Right atrium auricular region (tissue), 2 donors: Measurements from ENCODE around the gene NMRAL1. TPM values are rescaled to one million over a fixed set of nuclear protein-coding genes. Genes with fewer than 3 reads are reported as not detected.

ENCODE experiments used
- DNase-seq: peaks from one replicate; pipeline ENCODE4 v3.0.0-alpha.2; 2019; ENCODE audit warnings: low spot score
- H3K27ac ChIP-seq, 2 donors: fragments of 200-600 bp; sonication (generic); 1 replicate in 1 of 2; 2 replicates in 1 of 2; pipeline ENCODE4 v1.5.1; 2016 to 2019
- H3K27me3 ChIP-seq, 2 donors: fragments of 200-600 bp; sonication (generic); one replicate each; pipeline versions ENCODE4 v1.5.1 to v1.6.0; 2017 to 2019
- H3K36me3 ChIP-seq: fragments of 200-600 bp; sonication (generic); one replicate; pipeline ENCODE4 v1.5.1; 2016
- H3K4me1 ChIP-seq, 2 donors: fragments of 200-600 bp; sonication (generic); one replicate each; pipeline versions ENCODE4 v1.5.1 to v1.6.0; 2017 to 2019
- H3K4me3 ChIP-seq, 2 donors: fragments of 200-600 bp; sonication (generic); 1 replicate in 1 of 2; 2 replicates in 1 of 2; pipeline ENCODE4 v1.5.1; 2017 to 2019; ENCODE audit warnings: mild to moderate bottlenecking in 1 of 2, moderate library complexity in 1 of 2
- H3K9me3 ChIP-seq, 2 donors: fragments of 200-600 bp; sonication (generic); one replicate each; pipeline ENCODE4 v1.5.1; 2019
- CTCF ChIP-seq, 2 donors: fragments of 200-600 bp; sonication (generic); IDR thresholded peaks; one replicate each; pipeline ENCODE4 v1.5.1; 2019; ENCODE audit warnings: antibody characterized with exemption in 2 of 2
- total RNA-seq, 2 donors: library from RNA; depleted of rRNA; stranded (reverse); fragments of >200 nt; gene quantifications; one replicate each; pipeline ENCODE4 v1.1.0, GENCODE V29; 2016

The NMRAL1 gene
- total RNA-seq, 2 donors from 2014 or later, result 18.7 to 36.3 TPM

- Histone ChIP-seq H3K27ac (no peak overlapping the region), H3K9me3 (no peaks in the 10 kb centered on the region), H3K4me3 (no peak overlapping the region), H3K36me3 (peaks cover 100% of the 10 kb centered on the region), H3K4me1 (no peaks in the 10 kb centered on the region), H3K27me3 (no peaks in the 10 kb centered on the region)
- DNase-seq, result no peak
- no peak for TF ChIP-seq CTCF (IDR thresholded peaks at IDR 0.05)
Measured at GRCh38 chr16:4442371-4442770, 32.1 kb downstream of the NMRAL1 start.

- DNase-seq, result no peak
- Histone ChIP-seq H3K27ac (no peak overlapping the region), H3K4me1 (no peaks in the 10 kb centered on the region), H3K36me3 (peaks cover 80% of the 10 kb centered on the region), H3K9me3 (no peaks in the 10 kb centered on the region), H3K4me3 (no peak overlapping the region), H3K27me3 (no peaks in the 10 kb centered on the region)
- TF ChIP-seq CTCF (IDR thresholded peaks at IDR 0.05), result no peak
Measured at GRCh38 chr16:4437366-4437765, 37.1 kb downstream of the NMRAL1 start.

GRCh38 chr16:4435337-4436067 is 38.9 kb downstream of the NMRAL1 start:
- Histone ChIP-seq H3K4me1 (no peaks in the 10 kb centered on the region), H3K9me3 (no peaks in the 10 kb centered on the region), H3K36me3 (peaks cover 72% of the 10 kb centered on the region), H3K27me3 (no peaks in the 10 kb centered on the region), H3K27ac (no peak overlapping the region), H3K4me3 (no peak overlapping the region)
- DNase-seq, result no peak
- TF ChIP-seq CTCF (IDR thresholded peaks at IDR 0.05), result no peak

- peaks cover 59% of the 10 kb centered on the region for H3K36me3 ChIP-seq
- H3K27me3 ChIP-seq, result no peaks in the 10 kb centered on the region
Measured at GRCh38 chr16:4433914-4434787, 40.3 kb downstream of the NMRAL1 start.

GRCh38 chr16:4433228-4433627 is 41.2 kb downstream of the NMRAL1 start:
- Histone ChIP-seq H3K4me3 (no peak overlapping the region), H3K27me3 (no peaks in the 10 kb centered on the region), H3K4me1 (no peaks in the 10 kb centered on the region), H3K36me3 (peaks cover 50% of the 10 kb centered on the region), H3K27ac (no peak overlapping the region), H3K9me3 (no peaks in the 10 kb centered on the region)
- no peak for TF ChIP-seq CTCF (IDR thresholded peaks at IDR 0.05)
- no peak for DNase-seq

More at GRCh38 chr16:4433914-4434787, 40.3 kb downstream of the NMRAL1 start:
- no peak for TF ChIP-seq CTCF (IDR thresholded peaks at IDR 0.05)
- H3K4me1 ChIP-seq, result no peaks in the 10 kb centered on the region
- no peak overlapping the region for H3K27ac ChIP-seq
- no peak overlapping the region for H3K4me3 ChIP-seq
- no peaks in the 10 kb centered on the region for H3K9me3 ChIP-seq
- DNase-seq, result no peak
